HepG2 (cell line): Measurements from ENCODE around the gene LRP1B. TPM values are rescaled to one million over a fixed set of nuclear protein-coding genes. Genes with fewer than 3 reads are reported as not detected.

Experiments
- ATAC-seq: fragments of 200-7000 bp; cut with Tn5 transposase; 3 replicates; pipeline ENCODE4 v1.9.1; 2020; ENCODE audit warnings: mild to moderate bottlenecking, moderate library complexity
- BruUV-seq: library from RNA; stranded (reverse); fragments of 400-500 nt; replicated peaks from 2 replicates; lab custom pipeline; 2021; lab: Mats Ljungman, UMichigan
- CTCF ChIA-PET: fragments of 300-600 bp; formaldehyde crosslinking; extraction: SDS; loops from one replicate; lab custom pipeline; 2021; ENCODE audit warnings: low total read pairs, inconsistent platforms, low intra/inter-chr PET ratio; lab: Yijun Ruan, JAX
- POLR2A ChIA-PET: fragments of 350-600 bp; sonication (Branson Sonifier 250); formaldehyde crosslinking; loops from one replicate; lab custom pipeline; 2020; ENCODE audit warnings: antibody characterized with exemption, inconsistent platforms; lab: Yijun Ruan, JAX
- DNase-seq: peaks from one replicate; pipeline ENCODE4 v3.0.0-alpha.2; 2015; ENCODE audit warnings: low spot score
- FAIRE-seq: peaks from 3 replicates; lab custom pipeline; 2011; peaks lifted over from hg19 to GRCh38; lab: Jason Lieb, UNC
- H2AFZ ChIP-seq: one replicate; pipeline ENCODE4 v1.6.1; 2011; ENCODE audit warnings: low read length, inconsistent platforms
- H3K27ac ChIP-seq: fragments of 300-600 bp; 3 replicates; pipeline ENCODE4 v1.8.0; 2011; ENCODE audit warnings: mixed run types, mild to moderate bottlenecking, mixed read lengths, low read length, inconsistent platforms; ENCODE audit not compliant: insufficient read depth; ENCODE audit errors: extremely low read length
- H3K27me3 ChIP-seq, 2 experiments: fragments of 200-600 bp in 1 of 2; 2 replicates in 1 of 2; 3 replicates in 1 of 2; pipeline versions ENCODE4 v1.6.0 to v1.8.0; 2011; ENCODE audit warnings: low read length in 2 of 2, mild to moderate bottlenecking in 2 of 2, moderate library complexity in 2 of 2, inconsistent platforms in 1 of 2; ENCODE audit not compliant: insufficient read depth in 2 of 2, control insufficient read depth in 1 of 2
- H3K36me3 ChIP-seq, 2 experiments: fragments of 200-600 bp in 1 of 2; replicated peaks in 1 of 2; 2 replicates in 1 of 2; 3 replicates in 1 of 2; pipeline versions ENCODE4 v1.5.1 to v1.8.0; 2011; ENCODE audit warnings: low read length in 2 of 2, inconsistent platforms in 1 of 2; ENCODE audit not compliant: insufficient read depth in 2 of 2, control insufficient read depth in 1 of 2
- H3K4me1 ChIP-seq: 2 replicates; pipeline ENCODE4 v1.5.1; 2012; ENCODE audit warnings: low read length, inconsistent platforms; ENCODE audit not compliant: insufficient read depth
- H3K4me2 ChIP-seq: 2 replicates; pipeline ENCODE4 v1.6.0; 2011; ENCODE audit warnings: low read depth, low read length, inconsistent platforms
- H3K4me3 ChIP-seq, 3 experiments: fragments of 200-600 bp in 1 of 3; sonication (generic), shearing (Covaris generic) in 1 of 3; replicated peaks in 1 of 3; 2 replicates each; pipeline ENCODE4 v1.5.1; 2011 to 2016; ENCODE audit warnings: low read length in 3 of 3, inconsistent platforms in 2 of 3, low read depth in 2 of 3, mild to moderate bottlenecking in 2 of 3, control low read depth in 1 of 3, mixed read lengths in 1 of 3; ENCODE audit not compliant: insufficient read depth in 1 of 3
- H3K79me2 ChIP-seq: one replicate; pipeline ENCODE4 v1.6.1; 2011; ENCODE audit warnings: low read length, inconsistent platforms; ENCODE audit not compliant: insufficient read depth
- H3K9ac ChIP-seq: 2 replicates; pipeline ENCODE4 v1.6.0; 2011; ENCODE audit warnings: mild to moderate bottlenecking, low read depth, low read length, inconsistent platforms; ENCODE audit not compliant: insufficient read depth
- H3K9me3 ChIP-seq: 2 replicates; pipeline ENCODE4 v1.5.1; 2012; ENCODE audit warnings: mild to moderate bottlenecking, low read length
- H4K20me1 ChIP-seq: 2 replicates; pipeline ENCODE4 v1.6.0; 2011; ENCODE audit warnings: inconsistent platforms, mild to moderate bottlenecking, low read length, moderate library complexity; ENCODE audit not compliant: insufficient read depth
- ATF7-NPFF ChIP-seq: sonication (generic); formaldehyde crosslinking; IDR thresholded peaks from 2 replicates; pipeline ENCODE4 v1.8.1; 2023; ENCODE audit warnings: mild to moderate bottlenecking, low read depth, missing genetic modification reagents, moderate library complexity
- MAFK ChIP-seq, 2 experiments: IDR thresholded peaks in 1 of 2; conservative IDR thresholded peaks in 1 of 2; 2 replicates each; pipeline ENCODE4 v1.6.1; 2011; ENCODE audit warnings: improper control_type of control experiment in 2 of 2, low read length in 2 of 2
- MBD4 ChIP-seq: IDR thresholded peaks from 2 replicates; pipeline ENCODE4 v1.6.1; 2012; ENCODE audit warnings: low read length, inconsistent platforms, borderline replicate concordance
- NFYC ChIP-seq: IDR thresholded peaks from 2 replicates; pipeline ENCODE4 v1.6.1; 2016; ENCODE audit warnings: missing genetic modification reagents, missing compliant biosample characterization
- SETDB1 ChIP-seq: sonication (generic); formaldehyde crosslinking; IDR thresholded peaks from 2 replicates; pipeline ENCODE4 v1.5.1; 2020; ENCODE audit warnings: missing genetic modification reagents, mild to moderate bottlenecking, borderline replicate concordance
- ZBTB4 ChIP-seq: sonication (generic); formaldehyde crosslinking; IDR thresholded peaks from 2 replicates; pipeline ENCODE4 v1.4.0; 2020; ENCODE audit warnings: missing genetic modification reagents, mild to moderate bottlenecking, borderline replicate concordance
- ZNF10 ChIP-seq: sonication (generic); formaldehyde crosslinking; IDR thresholded peaks from 2 replicates; pipeline ENCODE4 v1.4.0; 2020; ENCODE audit warnings: mild to moderate bottlenecking, low read depth, missing genetic modification reagents, borderline replicate concordance
- ZNF333 ChIP-seq: sonication (generic); formaldehyde crosslinking; IDR thresholded peaks from 2 replicates; pipeline ENCODE4 v1.4.0; 2020; ENCODE audit warnings: mild to moderate bottlenecking, missing genetic modification reagents, borderline replicate concordance
- ZNF367 ChIP-seq: sonication (generic); formaldehyde crosslinking; IDR thresholded peaks from 2 replicates; pipeline ENCODE4 v1.4.0; 2020; ENCODE audit warnings: missing genetic modification reagents, borderline replicate concordance
- ZNF430 ChIP-seq: sonication (generic); formaldehyde crosslinking; IDR thresholded peaks from 2 replicates; pipeline ENCODE4 v1.9.0; 2021; ENCODE audit warnings: mild to moderate bottlenecking, missing genetic modification reagents
- ZNF768 ChIP-seq: sonication (generic); formaldehyde crosslinking; IDR thresholded peaks from 2 replicates; pipeline ENCODE4 v1.4.0; 2020; ENCODE audit warnings: missing genetic modification reagents
- in situ Hi-C: cut with HindIII; loops from 2 replicates; pipeline ENCODE4 v1.10.0; 2017; ENCODE audit warnings: low pct_unique_long_range_greater_than_20kb; ENCODE audit not compliant: extremely low pct_ligation_motif_present
- intact Hi-C: fragments of 100-400 bp; cut with micrococcal nuclease; formaldehyde crosslinking; loops from one replicate; pipeline ENCODE4 v1.10.0; 2022; ENCODE audit not compliant: unreplicated experiment
- polyA plus RNA-seq, 8 experiments: library from polyadenylated mRNA; depleted of rRNA in 3 of 8; stranded (reverse) in 7 of 8; unstranded in 1 of 8; fragments of >200 nt; fragmentation: Illumina TruSeq in 4 of 8; extraction: Trizol in 4 of 8; gene quantifications; 2 replicates each; pipeline versions ENCODE4 v1.2.1 to v1.2.3, GENCODE V29; 2011 to 2016; ENCODE audit warnings: low read depth in 4 of 8, missing spikeins in 1 of 8, mixed read lengths in 1 of 8; ENCODE audit not compliant: insufficient read depth in 1 of 8
- total RNA-seq, 5 experiments: library from RNA; depleted of rRNA; stranded (reverse); fragments of >200 nt; fragmentation: Illumina TruSeq; extraction: Trizol; gene quantifications; 2 replicates each; pipeline ENCODE4 v1.2.3, GENCODE V29; 2016; ENCODE audit warnings: low read depth in 1 of 5
- TF ChIP-seq, protein P1 (sequence below): sonication (generic); formaldehyde crosslinking; IDR thresholded peaks from 2 replicates; pipeline ENCODE4 v1.4.0; 2020; ENCODE audit warnings: missing genetic modification reagents
- TF ChIP-seq, protein P2 (sequence below): sonication (generic); formaldehyde crosslinking; IDR thresholded peaks from 2 replicates; pipeline ENCODE4 v1.8.1; 2023; ENCODE audit warnings: mild to moderate bottlenecking, inconsistent platforms, moderate library complexity, missing genetic modification reagents, borderline replicate concordance

Gene LRP1B
- total and polyA plus RNA-seq, 2 of the 13 experiments (the other 11 are each of a cell fraction or from before 2014, with no cell fraction given) = 0.04 TPM; not detected in 1

- TF ChIP-seq ATF7-NPFF (CRISPR knock-in tag) = no peak
- TF ChIP-seq ZBTB4 (CRISPR knock-in tag) = no peak
- TF ChIP-seq ZNF367 (CRISPR knock-in tag) = no peak
- no peak for TF ChIP-seq NFYC (CRISPR knock-in tag)
- no peak for TF ChIP-seq ZNF333 (CRISPR knock-in tag)
- TF ChIP-seq MAFK (conservative IDR thresholded peaks at IDR 0.05 in 1 of 2, IDR thresholded peaks at IDR 0.05 in 1 of 2; ENCODE audit: low read length in 2 of 2) = peak; percentile 51 to 68
Observed at GRCh38 chr2:141647353-141647752, 483.5 kb downstream of the LRP1B start (continued).

DNA sequence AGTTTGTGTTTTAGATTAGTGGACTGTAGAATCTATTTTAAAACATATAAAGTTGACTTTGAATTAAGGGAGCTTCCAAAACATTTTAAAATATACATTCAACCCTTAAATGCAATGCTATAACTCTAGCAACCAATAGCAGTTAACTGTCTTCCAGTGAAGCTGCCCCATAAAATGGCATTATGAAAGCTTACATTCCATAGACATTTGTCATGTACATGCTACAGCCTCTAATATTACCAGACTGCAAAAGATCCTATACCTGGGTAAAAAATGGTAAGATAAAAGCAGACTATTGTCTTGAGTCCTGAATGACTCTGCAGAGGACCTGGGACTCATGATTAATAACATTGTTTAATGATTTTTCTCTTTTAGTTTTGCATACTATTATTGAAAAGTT is 489.4 kb downstream of the LRP1B start:
- DNase-seq = no peak
- in situ Hi-C loops = no loop called here
- Histone ChIP-seq H3K4me1 (no peaks in the 10 kb centered on the region), H3K79me2 (no peaks in the 10 kb centered on the region), H4K20me1 (no peaks in the 10 kb centered on the region), H2AFZ (no peak overlapping the region), H3K27me3 (no peaks in the 10 kb centered on the region), H3K4me2 (no peak overlapping the region), H3K9ac (no peak overlapping the region), H3K9me3 (no peaks in the 10 kb centered on the region), H3K36me3 (no peaks in the 10 kb centered on the region), H3K4me3 (no peak overlapping the region), H3K27ac (no peak overlapping the region)
- no TSS peak for BruUV-seq
- intact Hi-C loops = no loop called here
- ChIA-PET CTCF (no interaction called here), POLR2A (no interaction called here)
- no peak for FAIRE-seq
- no peak for ATAC-seq
- TF ChIP-seq, protein P1, sequence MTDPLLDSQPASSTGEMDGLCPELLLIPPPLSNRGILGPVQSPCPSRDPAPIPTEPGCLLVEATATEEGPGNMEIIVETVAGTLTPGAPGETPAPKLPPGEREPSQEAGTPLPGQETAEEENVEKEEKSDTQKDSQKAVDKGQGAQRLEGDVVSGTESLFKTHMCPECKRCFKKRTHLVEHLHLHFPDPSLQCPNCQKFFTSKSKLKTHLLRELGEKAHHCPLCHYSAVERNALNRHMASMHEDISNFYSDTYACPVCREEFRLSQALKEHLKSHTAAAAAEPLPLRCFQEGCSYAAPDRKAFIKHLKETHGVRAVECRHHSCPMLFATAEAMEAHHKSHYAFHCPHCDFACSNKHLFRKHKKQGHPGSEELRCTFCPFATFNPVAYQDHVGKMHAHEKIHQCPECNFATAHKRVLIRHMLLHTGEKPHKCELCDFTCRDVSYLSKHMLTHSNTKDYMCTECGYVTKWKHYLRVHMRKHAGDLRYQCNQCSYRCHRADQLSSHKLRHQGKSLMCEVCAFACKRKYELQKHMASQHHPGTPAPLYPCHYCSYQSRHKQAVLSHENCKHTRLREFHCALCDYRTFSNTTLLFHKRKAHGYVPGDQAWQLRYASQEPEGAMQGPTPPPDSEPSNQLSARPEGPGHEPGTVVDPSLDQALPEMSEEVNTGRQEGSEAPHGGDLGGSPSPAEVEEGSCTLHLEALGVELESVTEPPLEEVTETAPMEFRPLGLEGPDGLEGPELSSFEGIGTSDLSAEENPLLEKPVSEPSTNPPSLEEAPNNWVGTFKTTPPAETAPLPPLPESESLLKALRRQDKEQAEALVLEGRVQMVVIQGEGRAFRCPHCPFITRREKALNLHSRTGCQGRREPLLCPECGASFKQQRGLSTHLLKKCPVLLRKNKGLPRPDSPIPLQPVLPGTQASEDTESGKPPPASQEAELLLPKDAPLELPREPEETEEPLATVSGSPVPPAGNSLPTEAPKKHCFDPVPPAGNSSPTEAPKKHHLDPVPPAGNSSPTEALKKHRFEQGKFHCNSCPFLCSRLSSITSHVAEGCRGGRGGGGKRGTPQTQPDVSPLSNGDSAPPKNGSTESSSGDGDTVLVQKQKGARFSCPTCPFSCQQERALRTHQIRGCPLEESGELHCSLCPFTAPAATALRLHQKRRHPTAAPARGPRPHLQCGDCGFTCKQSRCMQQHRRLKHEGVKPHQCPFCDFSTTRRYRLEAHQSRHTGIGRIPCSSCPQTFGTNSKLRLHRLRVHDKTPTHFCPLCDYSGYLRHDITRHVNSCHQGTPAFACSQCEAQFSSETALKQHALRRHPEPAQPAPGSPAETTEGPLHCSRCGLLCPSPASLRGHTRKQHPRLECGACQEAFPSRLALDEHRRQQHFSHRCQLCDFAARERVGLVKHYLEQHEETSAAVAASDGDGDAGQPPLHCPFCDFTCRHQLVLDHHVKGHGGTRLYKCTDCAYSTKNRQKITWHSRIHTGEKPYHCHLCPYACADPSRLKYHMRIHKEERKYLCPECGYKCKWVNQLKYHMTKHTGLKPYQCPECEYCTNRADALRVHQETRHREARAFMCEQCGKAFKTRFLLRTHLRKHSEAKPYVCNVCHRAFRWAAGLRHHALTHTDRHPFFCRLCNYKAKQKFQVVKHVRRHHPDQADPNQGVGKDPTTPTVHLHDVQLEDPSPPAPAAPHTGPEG = no peak
- no peak for TF ChIP-seq ZNF430 (CRISPR knock-in tag)
- TF ChIP-seq, protein P2, sequence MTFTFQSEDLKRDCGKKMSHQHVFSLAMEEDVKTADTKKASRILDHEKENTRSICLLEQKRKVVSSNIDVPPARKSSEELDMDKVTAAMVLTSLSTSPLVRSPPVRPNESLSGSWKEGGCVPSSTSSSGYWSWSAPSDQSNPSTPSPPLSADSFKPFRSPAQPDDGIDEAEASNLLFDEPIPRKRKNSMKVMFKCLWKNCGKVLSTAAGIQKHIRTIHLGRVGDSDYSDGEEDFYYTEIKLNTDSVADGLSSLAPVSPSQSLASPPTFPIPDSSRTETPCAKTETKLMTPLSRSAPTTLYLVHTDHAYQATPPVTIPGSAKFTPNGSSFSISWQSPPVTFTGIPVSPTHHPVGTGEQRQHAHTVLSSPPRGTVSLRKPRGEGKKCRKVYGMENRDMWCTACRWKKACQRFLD (CRISPR knock-in tag) = no peak
- no peak for TF ChIP-seq ZNF10
- TF ChIP-seq SETDB1 (CRISPR knock-in tag) = no peak
- TF ChIP-seq NFYC (CRISPR knock-in tag) = no peak
- no peak for TF ChIP-seq ZNF768 (CRISPR knock-in tag)
- TF ChIP-seq MBD4 = no peak
